ENCODE results near the gene CBLC.

The CBLC gene

DNA sequence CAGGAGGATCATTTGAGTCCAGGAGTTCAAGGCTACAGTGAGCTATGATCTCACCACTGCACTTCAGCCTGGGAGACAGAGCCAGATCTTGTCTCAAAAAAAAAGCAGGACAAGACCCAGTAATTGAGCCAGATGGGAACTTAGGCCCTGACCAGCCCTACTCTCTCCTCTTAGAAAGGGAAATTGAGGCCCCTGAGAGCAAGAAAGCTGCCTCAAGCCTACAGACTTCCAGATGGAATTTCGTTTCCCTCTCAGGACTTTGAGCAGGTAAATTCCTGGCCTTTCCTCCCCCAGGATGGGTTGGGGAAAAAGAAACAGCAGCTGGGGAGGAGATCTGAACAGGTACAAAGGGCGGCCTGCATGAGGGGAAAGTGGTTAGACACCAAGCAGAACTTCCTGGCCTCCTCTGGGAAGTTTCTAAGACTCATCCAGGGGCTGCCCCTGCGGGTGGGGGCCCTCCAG lies 32.8 kb upstream of the CBLC start:
- TF ChIP-seq, protein P1, sequence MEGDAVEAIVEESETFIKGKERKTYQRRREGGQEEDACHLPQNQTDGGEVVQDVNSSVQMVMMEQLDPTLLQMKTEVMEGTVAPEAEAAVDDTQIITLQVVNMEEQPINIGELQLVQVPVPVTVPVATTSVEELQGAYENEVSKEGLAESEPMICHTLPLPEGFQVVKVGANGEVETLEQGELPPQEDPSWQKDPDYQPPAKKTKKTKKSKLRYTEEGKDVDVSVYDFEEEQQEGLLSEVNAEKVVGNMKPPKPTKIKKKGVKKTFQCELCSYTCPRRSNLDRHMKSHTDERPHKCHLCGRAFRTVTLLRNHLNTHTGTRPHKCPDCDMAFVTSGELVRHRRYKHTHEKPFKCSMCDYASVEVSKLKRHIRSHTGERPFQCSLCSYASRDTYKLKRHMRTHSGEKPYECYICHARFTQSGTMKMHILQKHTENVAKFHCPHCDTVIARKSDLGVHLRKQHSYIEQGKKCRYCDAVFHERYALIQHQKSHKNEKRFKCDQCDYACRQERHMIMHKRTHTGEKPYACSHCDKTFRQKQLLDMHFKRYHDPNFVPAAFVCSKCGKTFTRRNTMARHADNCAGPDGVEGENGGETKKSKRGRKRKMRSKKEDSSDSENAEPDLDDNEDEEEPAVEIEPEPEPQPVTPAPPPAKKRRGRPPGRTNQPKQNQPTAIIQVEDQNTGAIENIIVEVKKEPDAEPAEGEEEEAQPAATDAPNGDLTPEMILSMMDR (IDR thresholded peaks at IDR 0.05; ENCODE audit: low read depth, low read length): no peak
- H3K36me3 ChIP-seq: no peaks in the 10 kb centered on the region
- DNase-seq: no peak
- no peaks in the 10 kb centered on the region for H3K27me3 ChIP-seq (ENCODE audit: insufficient read depth, low read depth, severe bottlenecking)
- H3K9me3 ChIP-seq (ENCODE audit: severe bottlenecking): no peaks in the 10 kb centered on the region
- no peak overlapping the region for H3K27ac ChIP-seq
- H3K4me3 ChIP-seq (ENCODE audit: low read depth, low read length): no peak overlapping the region

- H3K27me3 ChIP-seq (ENCODE audit: insufficient read depth, low read depth, severe bottlenecking): no peaks in the 10 kb centered on the region
- DNase-seq: no peak
- no peaks in the 10 kb centered on the region for H3K36me3 ChIP-seq
- H3K9me3 ChIP-seq (ENCODE audit: severe bottlenecking): no peaks in the 10 kb centered on the region
- no peak overlapping the region for H3K4me3 ChIP-seq (ENCODE audit: low read depth, low read length)
- H3K27ac ChIP-seq: no peak overlapping the region
- TF ChIP-seq, protein P1 (IDR thresholded peaks at IDR 0.05; ENCODE audit: low read depth, low read length): no peak
Observed at GRCh38 chr19:44745341-44745831, 32.3 kb upstream of the CBLC start.

GRCh38 chr19:44745887-44746600 lies 31.6 kb upstream of the CBLC start:
- TF ChIP-seq, protein P1 (IDR thresholded peaks at IDR 0.05; ENCODE audit: low read depth, low read length): no peak
- Histone ChIP-seq H3K36me3 (no peaks in the 10 kb centered on the region), H3K27me3 (ENCODE audit: insufficient read depth, low read depth, severe bottlenecking) (no peaks in the 10 kb centered on the region), H3K9me3 (ENCODE audit: severe bottlenecking) (no peaks in the 10 kb centered on the region), H3K27ac (no peak overlapping the region), H3K4me3 (ENCODE audit: low read depth, low read length) (no peak overlapping the region)
- DNase-seq: no peak

- Histone ChIP-seq H3K9me3 (ENCODE audit: severe bottlenecking) (no peaks in the 10 kb centered on the region), H3K27ac (no peak overlapping the region), H3K27me3 (ENCODE audit: insufficient read depth, low read depth, severe bottlenecking) (no peaks in the 10 kb centered on the region), H3K4me3 (ENCODE audit: low read depth, low read length) (no peak overlapping the region), H3K36me3 (peaks cover 3% of the 10 kb centered on the region)
- TF ChIP-seq, protein P1 (IDR thresholded peaks at IDR 0.05; ENCODE audit: low read depth, low read length): no peak
- no peak for DNase-seq
Observed at GRCh38 chr19:44746616-44746945, 31.1 kb upstream of the CBLC start.

DNA sequence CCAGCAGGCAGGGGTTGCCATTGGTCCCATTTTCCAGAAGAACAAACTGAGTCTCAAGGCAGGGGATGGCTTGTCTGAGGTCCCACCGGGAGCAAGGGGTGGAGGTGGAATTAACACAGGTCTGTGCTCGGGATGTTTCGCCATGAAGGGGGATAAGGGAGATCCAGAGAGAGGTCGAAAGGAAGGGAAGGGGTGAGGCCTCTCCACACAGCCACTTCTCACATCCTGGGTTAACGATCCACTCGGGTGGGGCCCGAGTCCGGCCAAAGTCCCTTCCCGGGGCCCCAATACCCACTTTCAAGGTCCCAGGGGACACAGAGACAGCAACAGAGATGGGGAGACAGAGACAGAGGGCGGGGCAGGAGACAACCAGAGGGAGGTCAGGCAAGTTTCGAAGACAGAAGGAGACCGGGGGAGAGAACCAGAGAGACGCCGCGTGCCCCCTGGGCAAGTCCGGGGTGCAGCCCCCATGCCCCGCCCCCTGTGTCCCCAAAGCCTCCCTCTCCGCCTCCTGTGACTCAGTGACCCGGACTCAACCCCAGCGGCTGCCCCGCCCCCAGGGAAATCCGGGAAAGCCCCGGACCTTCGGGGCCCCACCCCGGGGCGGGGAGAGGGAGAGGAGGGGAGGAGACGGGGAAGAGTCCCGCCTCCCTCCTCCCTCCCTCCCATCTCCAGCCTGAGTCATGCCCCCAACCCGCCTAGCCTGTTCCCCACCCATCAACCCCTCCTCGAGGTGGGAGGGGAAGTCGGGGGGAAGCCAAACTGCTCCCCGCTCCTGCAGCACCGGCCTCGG lies 30.5 kb upstream of the CBLC start:
- Histone ChIP-seq H3K4me3 (ENCODE audit: low read depth, low read length) (peak overlapping the region; percentile 66), H3K9me3 (ENCODE audit: severe bottlenecking) (no peaks in the 10 kb centered on the region), H3K27me3 (ENCODE audit: insufficient read depth, low read depth, severe bottlenecking) (no peaks in the 10 kb centered on the region), H3K27ac (no peak overlapping the region), H3K36me3 (peaks cover 5% of the 10 kb centered on the region)
- peak; percentile 89 for DNase-seq
- TF ChIP-seq, protein P1 (IDR thresholded peaks at IDR 0.05; ENCODE audit: low read depth, low read length): no peak
